GM19035 (cell line): Measurements from ENCODE around the gene FASN.

ENCODE experiments used
- ATAC-seq: cut with Tn5 transposase; IDR thresholded peaks from one replicate; pipeline ENCODE4 v1.9.1; 2021; ENCODE audit not compliant: unreplicated experiment

The FASN gene

GRCh38 chr17:82030470-82031302 lies 67.3 kb downstream of the FASN start:
- ATAC-seq: no peak

GRCh38 chr17:82029990-82030469 lies 68.0 kb downstream of the FASN start:
- no peak for ATAC-seq

GRCh38 chr17:82029391-82029790 lies 68.6 kb downstream of the FASN start:
- no peak for ATAC-seq

GRCh38 chr17:82028966-82029365 lies 69.1 kb downstream of the FASN start:
- ATAC-seq: no peak
